Thyroid gland (tissue), 4 donors: Measurements from ENCODE around the gene NOSIP.

Experiments
- CTCF ChIP-seq, 6 experiments: fragments of 200-600 bp in 3 of 6; fragments of 450-650 bp in 3 of 6; sonication (generic) in 3 of 6; IDR thresholded peaks; one replicate each; pipeline ENCODE4 v1.5.1; 2016 to 2019; ENCODE audit warnings: antibody characterized with exemption in 6 of 6, mild to moderate bottlenecking in 2 of 6, inconsistent platforms in 1 of 6, moderate library complexity in 1 of 6
- POLR2A ChIP-seq, 2 donors: fragments of 450-650 bp; IDR thresholded peaks; one replicate each; pipeline ENCODE4 v1.6.1; 2017; ENCODE audit warnings: antibody characterized with exemption in 2 of 2, mild to moderate bottlenecking in 2 of 2, moderate library complexity in 1 of 2

- no peak for TF ChIP-seq POLR2A (IDR thresholded peaks at IDR 0.05)
- TF ChIP-seq CTCF (IDR thresholded peaks at IDR 0.05), result no peak
Observed at GRCh38 chr19:49538643-49539042, 41.7 kb downstream of the NOSIP start.
